WI38 (cell line): ENCODE measurements around the gene SCAPER.

Experiments
- H3K4me3 ChIP-seq: 2 replicates; pipeline ENCODE4 v1.5.1; 2011; ENCODE audit warnings: low read depth, mild to moderate bottlenecking, control low read depth, low read length
- TF ChIP-seq, protein P1 (sequence below): IDR thresholded peaks from 2 replicates; pipeline ENCODE4 v1.5.1; 2012; ENCODE audit warnings: low read depth, mild to moderate bottlenecking, control low read depth, low read length

Gene SCAPER

DNA sequence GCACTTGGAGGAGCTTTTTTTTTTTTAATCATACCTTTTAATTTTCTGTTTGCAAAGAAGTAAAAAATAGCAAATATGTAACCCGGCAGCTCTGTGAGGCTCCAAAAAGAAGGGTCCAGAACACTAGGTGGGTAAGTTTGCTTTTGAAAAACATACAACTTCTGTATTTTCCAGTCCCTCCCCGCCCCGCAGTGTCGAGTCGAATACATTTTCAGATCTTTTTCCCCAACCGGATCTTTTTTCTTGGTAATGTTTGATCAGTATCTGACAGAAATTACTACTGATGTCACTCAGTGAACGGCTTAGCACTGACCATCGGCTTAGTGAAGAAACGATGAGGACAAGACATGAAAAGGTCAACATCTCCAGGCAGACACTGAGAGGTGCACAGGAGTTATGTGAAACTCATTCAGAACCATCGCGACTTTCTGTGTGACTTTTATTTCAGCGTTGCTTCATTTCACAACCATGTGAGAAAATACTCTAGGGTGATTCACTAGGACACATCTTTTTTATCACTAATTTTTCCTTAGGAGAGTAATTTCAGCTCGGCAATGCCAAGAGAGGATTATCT lies 557.6 kb downstream of the SCAPER start:
- H3K4me3 ChIP-seq = peak overlapping the region; percentile 59; the same call in 1 of the 2 replicates
- TF ChIP-seq, protein P1, sequence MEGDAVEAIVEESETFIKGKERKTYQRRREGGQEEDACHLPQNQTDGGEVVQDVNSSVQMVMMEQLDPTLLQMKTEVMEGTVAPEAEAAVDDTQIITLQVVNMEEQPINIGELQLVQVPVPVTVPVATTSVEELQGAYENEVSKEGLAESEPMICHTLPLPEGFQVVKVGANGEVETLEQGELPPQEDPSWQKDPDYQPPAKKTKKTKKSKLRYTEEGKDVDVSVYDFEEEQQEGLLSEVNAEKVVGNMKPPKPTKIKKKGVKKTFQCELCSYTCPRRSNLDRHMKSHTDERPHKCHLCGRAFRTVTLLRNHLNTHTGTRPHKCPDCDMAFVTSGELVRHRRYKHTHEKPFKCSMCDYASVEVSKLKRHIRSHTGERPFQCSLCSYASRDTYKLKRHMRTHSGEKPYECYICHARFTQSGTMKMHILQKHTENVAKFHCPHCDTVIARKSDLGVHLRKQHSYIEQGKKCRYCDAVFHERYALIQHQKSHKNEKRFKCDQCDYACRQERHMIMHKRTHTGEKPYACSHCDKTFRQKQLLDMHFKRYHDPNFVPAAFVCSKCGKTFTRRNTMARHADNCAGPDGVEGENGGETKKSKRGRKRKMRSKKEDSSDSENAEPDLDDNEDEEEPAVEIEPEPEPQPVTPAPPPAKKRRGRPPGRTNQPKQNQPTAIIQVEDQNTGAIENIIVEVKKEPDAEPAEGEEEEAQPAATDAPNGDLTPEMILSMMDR = no peak

DNA sequence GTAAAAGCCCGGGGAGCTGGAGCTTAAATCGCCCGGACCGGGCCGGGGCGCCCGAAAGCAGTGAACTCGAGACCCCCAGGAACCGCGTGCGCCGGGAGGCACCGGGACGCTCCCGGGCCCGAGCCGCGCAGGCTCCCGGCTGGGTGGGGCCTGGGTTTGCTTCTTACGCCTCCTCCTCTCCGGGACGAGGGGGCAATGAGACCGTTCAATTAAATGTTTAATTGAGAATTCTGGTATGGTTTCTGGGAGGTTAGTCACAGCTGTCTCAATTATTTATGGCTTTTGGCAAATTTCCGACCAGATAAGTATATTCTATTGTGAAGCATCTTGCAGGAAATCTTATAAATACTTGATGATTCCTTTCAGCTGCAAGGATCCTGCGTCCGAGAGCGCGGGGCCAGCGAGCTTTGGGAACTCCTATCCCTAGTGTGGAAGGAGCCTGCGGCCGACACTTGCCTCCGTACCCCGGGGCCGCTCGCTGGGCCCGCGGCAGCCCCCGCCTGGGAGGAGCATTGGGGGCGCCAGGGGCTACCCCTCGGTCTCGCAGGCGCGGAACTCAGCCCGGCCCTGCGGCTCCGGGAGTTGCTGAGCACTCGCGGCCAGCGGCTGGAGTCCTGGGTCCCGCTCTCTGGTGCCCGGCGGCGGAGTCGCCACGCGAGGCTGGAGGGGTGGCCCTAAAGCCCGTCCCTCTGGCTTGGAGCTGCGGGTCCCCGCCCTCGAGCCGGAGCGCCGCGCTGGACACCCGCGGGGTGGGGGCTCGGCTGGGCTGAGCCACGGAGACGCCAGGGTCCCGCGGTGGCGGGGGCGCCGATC lies 558.3 kb downstream of the SCAPER start:
- peak overlapping the region; percentile 59 for H3K4me3 ChIP-seq
- TF ChIP-seq, protein P1 = no peak

DNA sequence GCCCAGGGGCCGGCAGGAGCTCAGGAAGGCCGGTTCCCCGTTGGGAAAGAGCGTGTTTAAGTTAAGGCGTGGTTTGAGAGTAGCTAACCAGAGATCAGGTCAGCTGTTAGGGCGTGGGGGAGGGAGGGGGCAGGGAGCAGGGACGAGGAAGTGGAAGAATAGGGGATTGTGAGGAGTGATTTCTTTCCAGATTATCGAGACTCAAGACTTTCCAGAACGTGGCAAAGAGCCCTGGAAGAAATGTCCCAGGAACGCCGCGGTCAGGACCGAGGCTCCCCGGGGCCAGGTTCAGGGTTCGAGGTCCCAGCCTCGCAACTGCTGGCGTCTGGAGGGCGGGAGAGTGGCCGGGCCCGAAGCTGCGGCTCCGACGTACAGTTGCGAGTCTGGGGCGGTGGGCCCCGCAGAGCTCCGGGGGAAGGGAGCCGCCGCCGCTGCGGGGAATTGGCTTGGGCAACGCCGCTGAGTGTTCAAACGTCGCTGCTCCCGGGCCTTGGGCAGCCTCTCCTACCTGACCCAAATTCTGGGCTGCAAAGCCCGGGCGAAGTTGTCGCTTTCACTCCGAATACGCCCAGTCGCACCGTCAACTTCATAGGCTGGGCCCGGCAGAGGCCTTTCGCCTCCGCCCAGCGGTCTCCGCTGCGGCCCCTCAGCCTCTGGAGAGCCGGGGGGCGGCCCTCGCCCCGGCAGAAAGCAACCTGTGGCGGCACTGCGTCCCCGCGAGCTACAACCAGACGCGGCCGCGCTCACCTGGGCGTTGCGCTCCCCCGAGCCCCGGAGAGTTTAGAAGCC lies 559.1 kb downstream of the SCAPER start:
- TF ChIP-seq, protein P1 = no peak

GRCh38 chr15:76345583-76345879 lies 559.6 kb downstream of the SCAPER start:
- TF ChIP-seq, protein P1 = no peak
- no peak overlapping the region for H3K4me3 ChIP-seq

More for the DNA sequence above, 559.1 kb downstream of the SCAPER start:
- H3K4me3 ChIP-seq = peak overlapping the region; percentile 59

DNA sequence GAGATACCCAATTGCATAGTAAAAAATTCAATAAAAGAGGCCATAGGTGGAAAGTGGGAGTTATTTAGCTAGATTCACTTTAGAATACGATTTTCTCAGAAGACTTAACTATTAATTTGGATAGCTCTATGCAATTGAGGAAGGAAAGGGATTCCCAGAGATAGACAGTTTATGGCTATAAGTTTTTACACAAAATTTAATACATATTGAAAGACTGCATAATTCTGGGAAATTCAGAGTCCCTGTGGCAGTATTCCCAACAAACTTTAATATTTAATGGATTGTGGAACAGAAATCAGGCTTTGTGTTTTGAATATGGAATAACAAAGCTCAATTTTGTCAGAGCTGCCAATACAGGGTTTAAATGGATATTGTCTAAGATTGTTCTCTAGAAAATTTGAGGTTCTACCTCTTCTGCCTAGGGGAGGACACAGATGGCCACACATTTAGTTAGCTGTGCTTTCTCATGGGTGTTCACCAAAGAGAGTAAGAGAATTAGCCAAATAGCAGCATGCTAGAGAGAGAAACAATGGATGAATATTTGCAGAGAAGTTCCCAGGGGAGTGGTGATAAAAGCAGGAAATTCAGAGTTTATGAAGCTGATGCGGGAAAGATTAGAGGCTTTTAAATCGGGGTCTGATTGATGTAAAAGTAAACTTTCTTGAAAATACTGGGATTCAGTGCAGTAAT lies 560.1 kb downstream of the SCAPER start:
- TF ChIP-seq, protein P1 = no peak
- H3K4me3 ChIP-seq = no peak overlapping the region

DNA sequence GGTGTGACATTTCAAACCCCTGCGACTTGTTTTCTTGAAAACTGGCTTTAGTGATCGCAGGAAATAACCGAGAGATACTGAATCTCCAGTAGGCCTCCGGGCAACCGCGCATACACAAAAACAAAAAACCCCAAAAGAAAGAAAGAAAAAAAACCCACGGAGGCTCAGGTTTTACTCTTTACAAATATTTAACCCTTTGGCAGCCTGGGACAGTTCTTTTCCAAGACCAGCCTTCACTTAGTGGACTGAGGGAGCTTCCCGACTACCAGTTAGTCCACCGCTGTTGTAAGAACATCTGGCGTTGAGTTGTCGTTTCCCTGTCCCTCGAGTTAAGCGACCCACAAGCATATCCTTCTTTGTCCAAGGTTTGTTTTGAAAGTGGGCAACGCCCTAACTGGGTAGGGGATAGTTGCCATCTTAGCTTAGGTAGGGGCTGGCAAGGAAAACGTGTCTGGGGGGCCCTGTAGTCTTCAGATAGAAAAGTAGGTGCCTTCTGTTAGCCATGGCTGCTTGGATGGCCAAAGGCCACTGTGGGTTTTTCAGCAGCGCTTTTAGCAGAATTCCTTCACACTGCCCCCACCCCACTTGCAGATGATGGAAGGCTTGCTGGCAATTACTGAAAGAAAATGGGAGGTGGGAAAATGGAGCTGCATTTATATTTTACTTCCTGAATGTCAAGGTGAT lies 561.7 kb downstream of the SCAPER start:
- H3K4me3 ChIP-seq = no peak overlapping the region
- TF ChIP-seq, protein P1 = no peak
